SJSA1 (cell line): ENCODE results near the gene CTSK. TPM values are rescaled to one million over a fixed set of nuclear protein-coding genes. Genes with fewer than 3 reads are reported as not detected.
A peak's percentile ranks its signal among the peaks of the same experiment; 100 is the strongest.

Experiments
- DNase-seq, 2 experiments: peaks; one replicate each; pipeline ENCODE4 v3.0.0-alpha.2; 2015 to 2020; ENCODE audit warnings: low spot score in 2 of 2, low read depth in 1 of 2
- H3K27ac ChIP-seq: fragments of 250-450 bp; sonication (Bioruptor Pico); 2 replicates; pipeline ENCODE4 v1.5.1; 2020; ENCODE audit warnings: mild to moderate bottlenecking, moderate library complexity
- H3K27me3 ChIP-seq: fragments of 250-450 bp; sonication (Bioruptor Pico); replicated peaks from 2 replicates; pipeline ENCODE4 v1.5.1; 2020; ENCODE audit warnings: mild to moderate bottlenecking, moderate library complexity
- H3K36me3 ChIP-seq: fragments of 250-450 bp; sonication (Bioruptor Pico); 2 replicates; pipeline ENCODE4 v1.5.1; 2020; ENCODE audit warnings: mild to moderate bottlenecking
- H3K4me1 ChIP-seq: fragments of 250-450 bp; sonication (Bioruptor Pico); replicated peaks from 2 replicates; pipeline ENCODE4 v1.6.1; 2021; ENCODE audit warnings: mild to moderate bottlenecking
- H3K4me3 ChIP-seq: fragments of 250-450 bp; sonication (Bioruptor Pico); 2 replicates; pipeline ENCODE4 v1.5.1; 2020; ENCODE audit warnings: mild to moderate bottlenecking
- H3K9me3 ChIP-seq: fragments of 250-450 bp; sonication (Bioruptor Pico); replicated peaks from 2 replicates; pipeline ENCODE4 v1.5.1; 2020; ENCODE audit warnings: mild to moderate bottlenecking
- total RNA-seq: library from RNA; depleted of rRNA; stranded (reverse); fragments of >200 nt; shearing (Covaris generic); gene quantifications from 2 replicates; pipeline ENCODE4 v1.2.3, GENCODE V29; 2014; rRNA removed

Gene CTSK
- total RNA-seq, 1 experiment from 2014 or later, result 46.2 TPM

DNA sequence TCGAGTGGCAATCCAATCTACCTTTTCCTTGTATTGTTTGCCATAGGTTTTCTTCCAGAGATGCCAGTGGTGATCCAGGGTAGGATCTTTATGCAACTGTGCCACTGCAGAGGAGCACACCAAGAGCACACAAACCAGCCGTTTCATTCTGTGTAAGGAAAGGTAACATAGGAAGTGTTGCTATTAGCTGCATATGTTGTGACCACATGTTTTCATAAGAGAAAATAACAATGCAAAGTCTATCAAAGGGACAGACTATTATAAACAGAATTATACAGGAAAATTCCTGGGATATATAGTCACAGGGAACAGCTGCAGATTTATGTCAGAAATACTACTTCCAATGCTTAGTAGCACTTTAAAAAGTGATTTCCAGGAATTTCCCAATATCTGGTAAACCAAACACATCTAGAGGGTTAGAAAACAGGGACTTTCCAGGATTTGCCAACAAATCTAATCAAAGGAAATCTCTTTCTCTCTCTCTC lies 43.4 kb downstream of the CTSK start:
- Histone ChIP-seq H3K9me3 (no peaks in the 10 kb centered on the region), H3K36me3 (no peaks in the 10 kb centered on the region), H3K27ac (peak overlapping the region; percentile 66), H3K27me3 (no peaks in the 10 kb centered on the region), H3K4me1 (peaks cover 19% of the 10 kb centered on the region), H3K4me3 (no peak overlapping the region)
- peak in 1 of 2 experiments; percentile 83 for DNase-seq

DNA sequence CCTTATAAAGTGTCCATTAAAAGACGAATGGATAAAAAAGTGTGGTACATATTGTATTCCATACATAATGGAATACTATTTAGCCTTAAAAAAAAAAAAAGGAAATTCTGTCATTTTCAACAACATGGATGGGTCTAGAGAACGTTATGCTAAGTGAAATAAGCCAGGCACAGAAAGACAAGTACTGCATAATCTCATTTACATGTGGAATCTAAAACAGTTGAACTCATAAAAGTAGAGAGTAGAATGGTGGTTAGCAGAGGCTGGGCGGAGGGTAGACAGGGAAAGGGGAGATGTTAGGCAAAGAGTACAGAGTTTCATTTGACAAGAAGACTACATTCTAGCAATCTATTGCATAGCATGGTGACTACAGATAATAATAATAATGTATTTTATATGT lies 45.0 kb downstream of the CTSK start:
- Histone ChIP-seq H3K36me3 (no peaks in the 10 kb centered on the region), H3K27me3 (no peaks in the 10 kb centered on the region), H3K27ac (no peak overlapping the region), H3K4me1 (peaks cover 19% of the 10 kb centered on the region), H3K9me3 (no peaks in the 10 kb centered on the region), H3K4me3 (no peak overlapping the region)
- DNase-seq, result no peak

DNA sequence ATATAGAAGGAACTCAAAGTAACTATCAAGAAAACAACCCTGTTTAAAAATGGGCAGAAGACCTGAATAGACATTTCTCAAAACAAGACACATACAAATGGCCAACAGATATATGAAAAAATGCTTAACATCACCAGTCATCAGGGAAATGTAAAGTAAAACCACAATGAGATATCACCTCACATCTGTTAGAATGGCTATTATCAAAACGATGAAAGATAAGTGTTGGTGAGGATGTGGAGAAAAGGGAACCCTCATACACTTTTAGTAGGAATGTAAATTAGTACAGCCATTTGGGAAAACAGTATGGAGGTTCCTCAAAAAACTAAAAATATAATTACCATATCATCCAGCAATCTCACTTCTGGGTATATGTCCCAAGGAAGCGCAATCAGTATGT lies 45.5 kb downstream of the CTSK start:
- Histone ChIP-seq H3K4me1 (peaks cover 19% of the 10 kb centered on the region), H3K9me3 (no peaks in the 10 kb centered on the region), H3K4me3 (no peak overlapping the region), H3K27me3 (no peaks in the 10 kb centered on the region), H3K27ac (no peak overlapping the region), H3K36me3 (no peaks in the 10 kb centered on the region)
- DNase-seq, result no peak

DNA sequence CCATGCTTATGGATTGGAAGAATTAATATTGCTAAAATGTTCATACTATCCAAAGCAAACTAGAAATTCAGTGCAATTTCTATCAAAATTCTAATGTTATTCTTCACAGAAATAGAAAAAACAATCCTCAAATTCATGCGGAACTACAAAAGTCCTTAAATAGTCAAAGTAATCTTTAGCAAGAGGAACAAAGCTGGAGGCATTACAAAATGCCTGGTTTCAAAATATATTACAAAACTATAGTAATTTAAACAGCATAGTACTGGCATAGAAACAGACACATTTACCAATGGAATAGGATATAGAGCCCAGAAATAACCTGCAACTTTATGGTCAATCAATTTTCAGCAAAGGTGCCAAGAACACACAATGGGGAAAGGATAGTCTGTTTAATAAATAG lies 46.3 kb downstream of the CTSK start:
- H3K27ac ChIP-seq, result no peak overlapping the region
- no peaks in the 10 kb centered on the region for H3K9me3 ChIP-seq
- H3K4me1 ChIP-seq, result peaks cover 19% of the 10 kb centered on the region
- H3K27me3 ChIP-seq, result no peaks in the 10 kb centered on the region
- no peak overlapping the region for H3K4me3 ChIP-seq
- DNase-seq, result no peak
- H3K36me3 ChIP-seq, result no peaks in the 10 kb centered on the region

DNA sequence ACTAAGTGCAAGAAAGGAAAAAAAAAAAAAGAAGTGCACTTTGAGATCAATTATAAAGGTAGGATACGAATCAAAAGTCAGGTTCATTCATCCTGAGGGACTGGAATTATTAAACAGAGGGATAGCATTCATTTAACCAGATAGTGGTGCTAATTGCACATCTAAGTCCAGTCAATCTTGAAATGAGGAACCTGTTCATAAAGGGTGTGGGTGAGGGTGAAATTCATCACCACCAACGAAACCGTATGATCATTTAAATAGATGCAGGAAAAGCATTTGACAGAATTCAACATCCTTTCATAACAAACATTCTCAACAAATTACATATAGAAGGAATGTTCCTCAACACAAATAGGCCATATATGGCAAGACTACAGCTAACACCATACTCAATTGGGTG lies 48.0 kb downstream of the CTSK start:
- Histone ChIP-seq H3K36me3 (no peaks in the 10 kb centered on the region), H3K4me3 (no peak overlapping the region), H3K4me1 (peaks cover 11% of the 10 kb centered on the region), H3K27me3 (no peaks in the 10 kb centered on the region), H3K9me3 (no peaks in the 10 kb centered on the region), H3K27ac (no peak overlapping the region)
- no peak for DNase-seq

DNA sequence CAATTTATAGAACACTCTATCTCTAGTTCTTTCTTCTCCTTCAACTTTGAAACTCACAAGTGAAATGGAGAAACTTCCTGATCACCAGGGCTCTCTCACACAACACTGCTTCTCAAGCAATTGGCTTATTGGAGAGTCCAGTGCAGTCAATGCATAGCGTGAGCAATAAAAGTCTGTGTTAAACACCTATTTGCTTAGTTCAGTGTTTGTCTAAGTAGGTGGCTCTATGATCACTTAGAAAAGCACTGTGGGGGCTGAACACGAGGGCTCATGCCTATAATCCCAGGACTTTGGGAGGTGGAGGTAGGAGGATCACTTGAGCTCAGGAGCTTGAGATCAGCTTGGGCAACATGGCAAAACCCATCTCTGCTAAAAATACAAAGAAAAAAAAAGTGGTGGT lies 54.6 kb downstream of the CTSK start:
- H3K27ac ChIP-seq, result no peak overlapping the region
- H3K4me3 ChIP-seq, result no peak overlapping the region
- DNase-seq, result no peak
- H3K4me1 ChIP-seq, result no peaks in the 10 kb centered on the region
- H3K27me3 ChIP-seq, result no peaks in the 10 kb centered on the region
- no peaks in the 10 kb centered on the region for H3K9me3 ChIP-seq
- no peaks in the 10 kb centered on the region for H3K36me3 ChIP-seq

DNA sequence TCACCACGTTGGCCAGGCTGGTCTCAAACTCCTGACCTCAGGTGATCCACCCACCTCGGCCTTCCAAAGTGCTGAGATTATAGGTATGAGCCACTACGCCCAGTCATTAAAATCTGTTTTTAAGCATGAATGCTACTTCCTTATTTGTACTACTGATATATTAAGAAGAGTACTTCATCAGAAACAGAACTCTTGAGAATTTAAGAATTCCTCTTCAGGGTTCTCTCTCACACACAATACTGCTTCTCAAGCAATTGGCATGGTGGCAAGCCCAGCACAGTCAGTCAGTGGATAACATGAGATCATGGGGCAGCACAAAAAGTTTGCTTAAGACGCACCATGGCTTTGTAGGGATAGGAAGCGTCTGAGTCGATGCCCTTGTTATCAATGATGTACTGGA lies 56.6 kb downstream of the CTSK start:
- no peaks in the 10 kb centered on the region for H3K4me1 ChIP-seq
- no peak overlapping the region for H3K27ac ChIP-seq
- no peaks in the 10 kb centered on the region for H3K27me3 ChIP-seq
- H3K36me3 ChIP-seq, result no peaks in the 10 kb centered on the region
- H3K4me3 ChIP-seq, result no peak overlapping the region
- no peaks in the 10 kb centered on the region for H3K9me3 ChIP-seq
- no peak for DNase-seq

DNA sequence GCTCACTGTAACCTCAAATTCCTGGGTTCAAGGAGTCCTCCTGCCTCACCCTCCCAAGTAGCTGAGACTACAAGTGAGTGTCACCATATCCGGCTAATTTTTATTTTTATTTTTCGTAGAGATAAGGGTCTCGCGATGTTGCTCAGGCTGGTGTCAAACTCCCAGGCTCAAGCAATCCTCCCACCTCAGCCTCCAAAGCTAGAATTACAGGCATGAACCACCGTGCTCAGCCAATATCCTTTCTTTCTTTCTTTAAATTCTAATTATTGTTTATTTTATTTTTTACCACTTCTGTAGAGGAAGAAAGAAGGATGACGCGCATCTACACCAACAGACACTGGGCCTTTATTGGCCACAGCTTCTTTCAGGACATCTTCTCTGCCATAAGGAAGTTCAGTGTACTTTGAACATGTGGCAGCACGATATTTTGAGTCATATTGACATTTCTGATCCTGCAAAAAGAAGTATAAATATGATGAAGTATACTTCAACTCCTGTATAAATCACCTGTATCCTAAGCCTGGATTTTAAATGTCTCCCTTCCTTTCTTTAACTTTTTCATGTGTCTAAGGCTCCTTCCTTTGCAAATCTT lies 58.2 kb downstream of the CTSK start:
- no peaks in the 10 kb centered on the region for H3K4me1 ChIP-seq
- no peaks in the 10 kb centered on the region for H3K9me3 ChIP-seq
- no peaks in the 10 kb centered on the region for H3K36me3 ChIP-seq
- no peak overlapping the region for H3K27ac ChIP-seq
- DNase-seq, result no peak
- H3K27me3 ChIP-seq, result no peaks in the 10 kb centered on the region
- H3K4me3 ChIP-seq, result no peak overlapping the region

DNA sequence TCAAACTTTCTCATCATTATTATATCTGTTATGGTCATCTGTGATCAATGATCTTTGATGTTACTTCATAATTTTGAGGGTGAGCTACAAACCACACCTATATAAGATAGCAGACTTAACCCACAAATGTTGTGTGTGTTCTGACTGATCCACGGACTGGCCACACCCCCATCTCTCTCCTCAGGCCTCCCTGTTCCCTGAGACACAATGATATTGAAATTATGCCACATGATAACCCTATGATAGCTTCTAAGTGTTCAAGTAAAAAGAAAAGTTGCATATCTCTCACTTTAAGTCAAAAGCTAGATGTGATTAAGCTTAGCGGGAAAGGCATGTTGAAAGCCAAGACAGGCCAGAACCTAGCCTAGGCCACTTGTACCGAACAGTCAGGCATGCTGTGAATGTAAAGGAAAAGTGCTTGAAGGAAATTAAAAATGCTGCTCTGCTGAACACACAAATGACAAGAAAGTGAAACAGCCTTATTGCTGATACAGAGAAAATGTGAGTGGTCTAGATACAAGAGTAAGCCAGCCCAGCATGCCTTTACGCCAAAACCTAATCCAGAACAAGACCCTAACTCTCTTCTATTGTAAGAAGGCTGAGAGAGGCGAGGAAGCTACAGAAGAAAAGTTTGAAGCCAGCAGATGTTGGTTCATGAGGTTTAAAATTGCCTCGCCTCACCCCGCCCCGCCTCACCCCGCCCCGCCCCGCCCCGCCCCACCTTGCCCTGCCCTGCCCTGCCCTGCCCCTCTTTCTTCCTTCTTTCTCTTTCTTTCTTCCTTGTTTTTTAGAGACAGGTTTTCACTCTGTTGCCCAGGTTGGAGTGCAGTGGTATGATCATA lies 59.0 kb downstream of the CTSK start:
- no peaks in the 10 kb centered on the region for H3K9me3 ChIP-seq
- H3K4me1 ChIP-seq, result no peaks in the 10 kb centered on the region
- H3K27ac ChIP-seq, result no peak overlapping the region
- H3K4me3 ChIP-seq, result no peak overlapping the region
- DNase-seq, result no peak
- no peaks in the 10 kb centered on the region for H3K27me3 ChIP-seq
- H3K36me3 ChIP-seq, result no peaks in the 10 kb centered on the region

Other genes with a start within 250 kb of the CTSK start
- 183 and 225 TPM in 2 replicates for gene MCL1, start 228.7 kb downstream of the CTSK start, total RNA-seq
- gene ENSA, start 178.6 kb downstream of the CTSK start, total RNA-seq, result 121 and 160 TPM in 2 replicates
- 2.3 and 3.9 TPM in 2 replicates for gene GOLPH3L, start 111.1 kb downstream of the CTSK start, total RNA-seq
- not detected in 2 replicates for gene HORMAD1, start 87.4 kb downstream of the CTSK start, total RNA-seq
- gene CTSS, start 42.5 kb downstream of the CTSK start, total RNA-seq, result 6.6 and 13.4 TPM in 2 replicates
- gene ARNT, start 68.3 kb upstream of the CTSK start, total RNA-seq, result 33.2 and 49.7 TPM in 2 replicates
- gene CTXND2, start 78.9 kb upstream of the CTSK start, total RNA-seq, result not detected in 2 replicates
- 21.0 and 30.6 TPM in 2 replicates for gene SETDB1, start 118.1 kb upstream of the CTSK start, total RNA-seq
- gene CERS2, start 166.6 kb upstream of the CTSK start, total RNA-seq, result 145 and 165 TPM in 2 replicates
- 0.66 TPM in 1 of 2 replicates, not detected in the other for gene ANXA9, start 174.0 kb upstream of the CTSK start, total RNA-seq
- gene MINDY1, start 198.6 kb upstream of the CTSK start, total RNA-seq, result 5.9 and 6.6 TPM in 2 replicates
- gene PRUNE1, start 200.2 kb upstream of the CTSK start, total RNA-seq, result 8.1 and 22.3 TPM in 2 replicates
- gene BNIPL, start 228.3 kb upstream of the CTSK start, total RNA-seq, result 0.42 and 0.75 TPM in 2 replicates
- gene C1orf56, start 239.5 kb upstream of the CTSK start, total RNA-seq, result 0.38 and 0.74 TPM in 2 replicates